Hepatocyte (in vitro differentiated cells): ENCODE measurements around the gene MZF1. TPM values are rescaled to one million over a fixed set of nuclear protein-coding genes. Genes with fewer than 3 reads are reported as not detected.

ENCODE experiments used
- DNase-seq: peaks from one replicate; pipeline ENCODE4 v3.0.0-alpha.2; 2016; ENCODE audit warnings: low spot score
- H2AFZ ChIP-seq: fragments of 200-600 bp; sonication (generic); 2 replicates; pipeline ENCODE4 v1.6.0; 2016; ENCODE audit warnings: antibody characterized with exemption, mild to moderate bottlenecking
- H3K27ac ChIP-seq: fragments of 200-600 bp; sonication (generic); 2 replicates; pipeline ENCODE4 v1.5.1; 2016; ENCODE audit warnings: mild to moderate bottlenecking
- H3K27me3 ChIP-seq: fragments of 200-600 bp; sonication (generic); 2 replicates; pipeline ENCODE4 v1.6.1; 2016
- H3K36me3 ChIP-seq: fragments of 200-600 bp; sonication (generic); replicated peaks from 2 replicates; pipeline ENCODE4 v1.5.1; 2016; ENCODE audit warnings: low read depth; ENCODE audit not compliant: insufficient read depth
- H3K4me1 ChIP-seq: fragments of 200-600 bp; sonication (generic); 2 replicates; pipeline ENCODE4 v1.5.1; 2016; ENCODE audit warnings: mild to moderate bottlenecking, moderate library complexity; ENCODE audit not compliant: insufficient read depth
- H3K4me2 ChIP-seq: fragments of 200-600 bp; sonication (generic); 2 replicates; pipeline ENCODE4 v1.6.0; 2016
- H3K4me3 ChIP-seq: fragments of 200-600 bp; sonication (generic); 2 replicates; pipeline ENCODE4 v1.5.1; 2016; ENCODE audit warnings: mild to moderate bottlenecking
- H3K79me2 ChIP-seq: fragments of 200-600 bp; sonication (generic); 2 replicates; pipeline ENCODE4 v1.6.0; 2017; ENCODE audit warnings: mild to moderate bottlenecking
- H3K9me2 ChIP-seq: fragments of 200-600 bp; sonication (generic); replicated peaks from 2 replicates; pipeline ENCODE4 v1.6.0; 2017; ENCODE audit warnings: mild to moderate bottlenecking; ENCODE audit not compliant: insufficient read depth
- H3K9me3 ChIP-seq: fragments of 200-600 bp; sonication (generic); 2 replicates; pipeline ENCODE4 v1.5.1; 2016; ENCODE audit warnings: low read depth, mild to moderate bottlenecking
- H4K20me1 ChIP-seq: fragments of 200-600 bp; sonication (generic); 2 replicates; pipeline ENCODE4 v1.6.0; 2016; ENCODE audit warnings: mild to moderate bottlenecking; ENCODE audit not compliant: insufficient read depth, poor library complexity, severe bottlenecking
- EZH2 ChIP-seq: fragments of 200-600 bp; sonication (generic); IDR thresholded peaks from 2 replicates; pipeline ENCODE4 v1.6.1; 2016; ENCODE audit warnings: antibody characterized with exemption, mild to moderate bottlenecking, borderline replicate concordance
- EZH2phosphoT487 ChIP-seq: fragments of 200-600 bp; sonication (generic); IDR thresholded peaks from one replicate; pipeline ENCODE4 v1.6.1; 2018; ENCODE audit warnings: antibody characterized with exemption, mild to moderate bottlenecking, low read depth, moderate library complexity; ENCODE audit not compliant: unreplicated experiment, severe bottlenecking
- WGBS: methylation state at CpG from one replicate; pipeline ENCODE4 v1.1.6; 2016; ENCODE audit warnings: low lambda C conversion rate; ENCODE audit errors: missing lambda C conversion rate; 5-methylcytosine and 5-hydroxymethylcytosine counted together
- polyA plus RNA-seq: library from polyadenylated mRNA; unstranded; fragments of >200 nt; fragmentation: Nextera tagmentation; extraction: Ambion mirVana; gene quantifications from 2 replicates; pipeline ENCODE4 v1.2.1, GENCODE V29; 2016
- total RNA-seq: library from RNA; depleted of rRNA; stranded (reverse); fragments of >200 nt; gene quantifications from 2 replicates; pipeline ENCODE4 v1.2.3, GENCODE V29; 2014
- TF ChIP-seq, protein P1 (sequence below): fragments of 200-600 bp; sonication (generic); IDR thresholded peaks from 2 replicates; pipeline ENCODE4 v1.5.1; 2016; ENCODE audit warnings: antibody characterized with exemption, mild to moderate bottlenecking; ENCODE audit not compliant: poor library complexity

The MZF1 gene
- total and polyA plus RNA-seq, 2 experiments from 2014 or later = 19.9 to 23.5 TPM

DNA sequence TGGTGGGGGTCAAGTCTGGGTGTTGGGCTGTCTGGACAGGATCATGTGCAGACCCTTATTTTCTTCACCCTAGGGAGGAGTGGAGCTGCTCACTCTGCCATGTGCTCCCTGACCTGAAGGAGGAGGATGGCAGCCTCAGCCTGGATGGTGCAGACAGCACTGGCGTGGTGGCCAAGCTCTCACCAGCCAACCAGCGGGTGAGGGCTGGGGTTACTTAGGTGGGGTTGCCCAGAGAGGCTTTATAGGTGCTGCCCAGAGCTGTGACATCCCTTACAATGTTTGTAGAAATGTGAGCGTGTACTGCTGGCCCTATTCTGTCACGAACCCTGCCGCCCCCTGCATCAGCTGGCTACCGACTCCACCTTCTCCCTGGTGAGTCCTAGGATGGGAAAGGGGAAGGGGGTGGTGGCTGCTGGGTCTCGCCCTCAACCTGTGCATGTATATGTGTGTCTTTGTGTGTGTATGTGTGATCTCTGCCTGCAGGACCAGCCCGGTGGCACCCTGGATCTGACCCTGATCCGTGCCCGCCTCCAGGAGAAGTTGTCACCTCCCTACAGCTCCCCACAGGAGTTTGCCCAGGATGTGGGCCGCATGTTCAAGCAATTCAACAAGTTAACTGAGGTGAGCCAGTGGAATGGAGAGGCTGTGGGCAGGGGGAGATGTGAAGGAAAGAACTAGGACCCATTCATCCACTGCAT, 23.3 kb downstream of the MZF1 start:
- peaks cover 4% of the 10 kb centered on the region for H3K36me3 ChIP-seq
- DNase-seq = no peak
- H3K9me3 ChIP-seq = no peaks in the 10 kb centered on the region
- no peak overlapping the region for H2AFZ ChIP-seq
- H3K27me3 ChIP-seq = no peaks in the 10 kb centered on the region
- H3K4me3 ChIP-seq = no peak overlapping the region
- no peak for TF ChIP-seq EZH2
- TF ChIP-seq EZH2phosphoT487 = no peak
- TF ChIP-seq, protein P1, sequence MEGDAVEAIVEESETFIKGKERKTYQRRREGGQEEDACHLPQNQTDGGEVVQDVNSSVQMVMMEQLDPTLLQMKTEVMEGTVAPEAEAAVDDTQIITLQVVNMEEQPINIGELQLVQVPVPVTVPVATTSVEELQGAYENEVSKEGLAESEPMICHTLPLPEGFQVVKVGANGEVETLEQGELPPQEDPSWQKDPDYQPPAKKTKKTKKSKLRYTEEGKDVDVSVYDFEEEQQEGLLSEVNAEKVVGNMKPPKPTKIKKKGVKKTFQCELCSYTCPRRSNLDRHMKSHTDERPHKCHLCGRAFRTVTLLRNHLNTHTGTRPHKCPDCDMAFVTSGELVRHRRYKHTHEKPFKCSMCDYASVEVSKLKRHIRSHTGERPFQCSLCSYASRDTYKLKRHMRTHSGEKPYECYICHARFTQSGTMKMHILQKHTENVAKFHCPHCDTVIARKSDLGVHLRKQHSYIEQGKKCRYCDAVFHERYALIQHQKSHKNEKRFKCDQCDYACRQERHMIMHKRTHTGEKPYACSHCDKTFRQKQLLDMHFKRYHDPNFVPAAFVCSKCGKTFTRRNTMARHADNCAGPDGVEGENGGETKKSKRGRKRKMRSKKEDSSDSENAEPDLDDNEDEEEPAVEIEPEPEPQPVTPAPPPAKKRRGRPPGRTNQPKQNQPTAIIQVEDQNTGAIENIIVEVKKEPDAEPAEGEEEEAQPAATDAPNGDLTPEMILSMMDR = no peak
- H3K9me2 ChIP-seq = no peaks in the 10 kb centered on the region
- peaks cover 29% of the 10 kb centered on the region for H3K4me1 ChIP-seq
- H3K27ac ChIP-seq = no peak overlapping the region
- H3K79me2 ChIP-seq = peaks cover 65% of the 10 kb centered on the region
- no peak overlapping the region for H3K4me2 ChIP-seq
- peaks cover 42% of the 10 kb centered on the region for H4K20me1 ChIP-seq
- 94% methylated on average over 11 of the region's 11 CpGs for WGBS

DNA sequence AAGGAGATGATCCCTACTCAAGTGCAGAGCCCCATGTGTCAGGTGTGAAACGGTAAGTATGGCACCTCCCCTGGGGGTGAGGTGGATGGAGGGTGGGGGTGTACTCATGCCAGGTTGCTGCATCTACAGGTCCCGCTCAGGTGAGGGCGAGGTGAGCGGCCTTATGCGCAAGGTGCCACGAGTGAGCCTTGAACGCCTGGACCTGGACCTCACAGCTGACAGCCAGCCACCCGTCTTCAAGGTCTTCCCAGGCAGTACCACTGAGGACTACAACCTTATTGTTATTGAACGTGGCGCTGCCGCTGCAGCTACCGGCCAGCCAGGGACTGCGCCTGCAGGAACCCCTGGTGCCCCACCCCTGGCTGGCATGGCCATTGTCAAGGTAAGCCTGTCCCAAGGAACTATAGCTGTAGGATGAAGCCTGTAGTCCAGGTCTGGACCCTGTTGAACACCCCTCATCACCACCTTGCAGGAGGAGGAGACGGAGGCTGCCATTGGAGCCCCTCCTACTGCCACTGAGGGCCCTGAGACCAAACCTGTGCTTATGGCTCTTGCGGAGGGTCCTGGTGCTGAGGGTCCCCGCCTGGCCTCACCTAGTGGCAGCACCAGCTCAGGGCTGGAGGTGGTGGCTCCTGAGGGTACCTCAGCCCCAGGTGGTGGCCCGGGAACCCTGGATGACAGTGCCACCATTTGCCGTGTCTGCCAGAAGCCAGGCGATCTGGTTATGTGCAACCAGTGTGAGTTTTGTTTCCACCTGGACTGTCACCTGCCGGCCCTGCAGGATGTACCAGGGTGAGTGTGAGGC, 24.1 kb downstream of the MZF1 start:
- H3K36me3 ChIP-seq = peaks cover 4% of the 10 kb centered on the region
- H3K27me3 ChIP-seq = no peaks in the 10 kb centered on the region
- peaks cover 26% of the 10 kb centered on the region for H3K4me1 ChIP-seq
- WGBS = 96% methylated on average over 20 of the region's 20 CpGs
- no peak for TF ChIP-seq EZH2
- no peak for TF ChIP-seq EZH2phosphoT487
- TF ChIP-seq, protein P1 = no peak
- no peaks in the 10 kb centered on the region for H3K9me2 ChIP-seq
- no peak overlapping the region for H2AFZ ChIP-seq
- no peak for DNase-seq
- no peak overlapping the region for H3K4me3 ChIP-seq
- no peaks in the 10 kb centered on the region for H3K9me3 ChIP-seq
- peaks cover 62% of the 10 kb centered on the region for H3K79me2 ChIP-seq
- H4K20me1 ChIP-seq = peaks cover 44% of the 10 kb centered on the region
- no peak overlapping the region for H3K4me2 ChIP-seq
- no peak overlapping the region for H3K27ac ChIP-seq

DNA sequence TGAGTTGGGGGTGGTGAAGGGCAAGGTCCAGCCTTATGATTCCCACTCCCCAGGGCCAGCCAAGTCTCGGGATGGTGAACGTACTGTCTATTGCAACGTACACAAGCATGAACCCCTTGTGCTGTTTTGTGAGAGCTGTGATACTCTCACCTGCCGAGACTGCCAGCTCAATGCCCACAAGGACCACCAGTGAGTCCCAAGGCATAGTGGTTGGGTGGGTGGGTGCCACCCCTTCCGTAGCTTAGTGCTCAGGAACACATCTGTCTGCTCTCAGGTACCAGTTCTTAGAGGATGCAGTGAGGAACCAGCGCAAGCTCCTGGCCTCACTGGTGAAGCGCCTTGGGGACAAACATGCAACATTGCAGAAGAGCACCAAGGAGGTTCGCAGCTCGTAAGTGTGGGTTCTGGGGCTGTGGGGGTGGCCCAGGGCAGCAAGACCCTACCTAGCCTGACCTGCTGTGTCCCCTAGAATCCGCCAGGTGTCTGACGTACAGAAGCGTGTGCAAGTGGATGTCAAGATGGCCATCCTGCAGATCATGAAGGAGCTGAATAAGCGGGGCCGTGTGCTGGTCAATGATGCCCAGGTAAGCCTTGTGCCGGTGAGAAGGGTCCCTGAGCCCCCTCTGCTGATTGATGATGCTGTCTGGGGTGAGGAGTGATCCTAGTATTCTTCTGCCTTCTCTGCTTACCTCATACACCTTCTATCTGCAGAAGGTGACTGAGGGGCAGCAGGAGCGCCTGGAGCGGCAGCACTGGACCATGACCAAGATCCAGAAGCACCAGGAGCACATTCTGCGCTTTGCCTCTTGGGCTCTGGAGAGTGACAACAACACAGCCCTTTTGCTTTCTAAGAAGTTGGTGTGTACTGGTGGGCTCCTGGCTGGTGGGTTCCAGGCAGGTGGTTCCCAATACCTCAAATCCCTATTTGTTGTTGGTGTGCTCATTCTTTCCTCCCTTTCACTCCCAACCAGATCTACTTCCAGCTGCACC, 25.5 kb downstream of the MZF1 start:
- H2AFZ ChIP-seq = no peak overlapping the region
- H3K9me2 ChIP-seq = no peaks in the 10 kb centered on the region
- H3K27me3 ChIP-seq = no peaks in the 10 kb centered on the region
- no peaks in the 10 kb centered on the region for H3K9me3 ChIP-seq
- DNase-seq = no peak
- peak overlapping the region; percentile 97 for H3K4me2 ChIP-seq
- WGBS = 93% methylated on average over 18 of the region's 18 CpGs
- TF ChIP-seq EZH2phosphoT487 (no peak), EZH2 (no peak)
- TF ChIP-seq, protein P1 = no peak
- peaks cover 4% of the 10 kb centered on the region for H3K36me3 ChIP-seq
- peaks cover 22% of the 10 kb centered on the region for H3K4me1 ChIP-seq
- H3K79me2 ChIP-seq = peaks cover 48% of the 10 kb centered on the region
- no peak overlapping the region for H3K4me3 ChIP-seq
- H4K20me1 ChIP-seq = peaks cover 44% of the 10 kb centered on the region
- H3K27ac ChIP-seq = no peak overlapping the region
